ENCODE data around the gene ACKR3. TPM values are rescaled to one million over a fixed set of nuclear protein-coding genes. Genes with fewer than 3 reads are reported as not detected.

The ACKR3 gene
- total and polyA plus RNA-seq, 10 of the 15 experiments (the other 5 are each of a cell fraction or from before 2014, with no cell fraction given) = 3.0 to 154 (median 6.4) TPM

DNA sequence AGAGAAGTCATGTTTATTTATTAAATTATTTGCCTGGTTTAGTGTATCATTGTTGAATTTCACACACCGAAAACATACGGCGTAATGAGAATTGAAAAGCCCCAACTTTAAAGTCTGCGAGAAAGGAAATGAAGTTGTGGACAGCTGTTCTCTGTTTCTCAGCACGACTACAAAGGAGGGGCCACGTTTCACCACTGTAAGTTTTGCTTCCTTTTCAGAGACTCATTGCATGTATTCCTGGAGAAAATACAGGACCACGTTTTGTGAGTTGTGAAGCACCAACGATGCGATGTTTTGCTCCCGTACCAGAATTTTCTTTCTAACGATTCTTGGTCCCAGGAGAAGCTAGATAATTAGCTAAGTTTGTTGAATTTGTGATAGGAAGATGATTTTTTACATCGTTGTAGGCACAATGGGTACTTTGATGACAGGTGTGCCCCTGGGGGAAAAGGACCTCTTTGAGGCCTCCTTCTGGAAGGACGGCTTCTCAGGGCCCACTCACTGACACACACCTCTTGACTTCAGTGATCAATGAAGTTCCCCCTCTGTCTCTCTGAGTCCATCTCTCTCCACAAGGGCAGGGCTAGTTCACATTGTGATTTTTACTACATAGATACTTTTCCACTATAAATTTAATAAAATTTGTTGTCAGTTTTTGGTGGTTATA is 23.7 kb upstream of the ACKR3 start (continued):
- TF ChIP-seq, protein P1, sequence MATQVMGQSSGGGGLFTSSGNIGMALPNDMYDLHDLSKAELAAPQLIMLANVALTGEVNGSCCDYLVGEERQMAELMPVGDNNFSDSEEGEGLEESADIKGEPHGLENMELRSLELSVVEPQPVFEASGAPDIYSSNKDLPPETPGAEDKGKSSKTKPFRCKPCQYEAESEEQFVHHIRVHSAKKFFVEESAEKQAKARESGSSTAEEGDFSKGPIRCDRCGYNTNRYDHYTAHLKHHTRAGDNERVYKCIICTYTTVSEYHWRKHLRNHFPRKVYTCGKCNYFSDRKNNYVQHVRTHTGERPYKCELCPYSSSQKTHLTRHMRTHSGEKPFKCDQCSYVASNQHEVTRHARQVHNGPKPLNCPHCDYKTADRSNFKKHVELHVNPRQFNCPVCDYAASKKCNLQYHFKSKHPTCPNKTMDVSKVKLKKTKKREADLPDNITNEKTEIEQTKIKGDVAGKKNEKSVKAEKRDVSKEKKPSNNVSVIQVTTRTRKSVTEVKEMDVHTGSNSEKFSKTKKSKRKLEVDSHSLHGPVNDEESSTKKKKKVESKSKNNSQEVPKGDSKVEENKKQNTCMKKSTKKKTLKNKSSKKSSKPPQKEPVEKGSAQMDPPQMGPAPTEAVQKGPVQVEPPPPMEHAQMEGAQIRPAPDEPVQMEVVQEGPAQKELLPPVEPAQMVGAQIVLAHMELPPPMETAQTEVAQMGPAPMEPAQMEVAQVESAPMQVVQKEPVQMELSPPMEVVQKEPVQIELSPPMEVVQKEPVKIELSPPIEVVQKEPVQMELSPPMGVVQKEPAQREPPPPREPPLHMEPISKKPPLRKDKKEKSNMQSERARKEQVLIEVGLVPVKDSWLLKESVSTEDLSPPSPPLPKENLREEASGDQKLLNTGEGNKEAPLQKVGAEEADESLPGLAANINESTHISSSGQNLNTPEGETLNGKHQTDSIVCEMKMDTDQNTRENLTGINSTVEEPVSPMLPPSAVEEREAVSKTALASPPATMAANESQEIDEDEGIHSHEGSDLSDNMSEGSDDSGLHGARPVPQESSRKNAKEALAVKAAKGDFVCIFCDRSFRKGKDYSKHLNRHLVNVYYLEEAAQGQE (IDR thresholded peaks at IDR 0.05; ENCODE audit: low read depth, low read length) = no peak
- TF ChIP-seq, protein P2, sequence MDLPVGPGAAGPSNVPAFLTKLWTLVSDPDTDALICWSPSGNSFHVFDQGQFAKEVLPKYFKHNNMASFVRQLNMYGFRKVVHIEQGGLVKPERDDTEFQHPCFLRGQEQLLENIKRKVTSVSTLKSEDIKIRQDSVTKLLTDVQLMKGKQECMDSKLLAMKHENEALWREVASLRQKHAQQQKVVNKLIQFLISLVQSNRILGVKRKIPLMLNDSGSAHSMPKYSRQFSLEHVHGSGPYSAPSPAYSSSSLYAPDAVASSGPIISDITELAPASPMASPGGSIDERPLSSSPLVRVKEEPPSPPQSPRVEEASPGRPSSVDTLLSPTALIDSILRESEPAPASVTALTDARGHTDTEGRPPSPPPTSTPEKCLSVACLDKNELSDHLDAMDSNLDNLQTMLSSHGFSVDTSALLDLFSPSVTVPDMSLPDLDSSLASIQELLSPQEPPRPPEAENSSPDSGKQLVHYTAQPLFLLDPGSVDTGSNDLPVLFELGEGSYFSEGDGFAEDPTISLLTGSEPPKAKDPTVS (IDR thresholded peaks at IDR 0.05; ENCODE audit: low read depth, low read length) = no peak
- TF ChIP-seq, protein P3, sequence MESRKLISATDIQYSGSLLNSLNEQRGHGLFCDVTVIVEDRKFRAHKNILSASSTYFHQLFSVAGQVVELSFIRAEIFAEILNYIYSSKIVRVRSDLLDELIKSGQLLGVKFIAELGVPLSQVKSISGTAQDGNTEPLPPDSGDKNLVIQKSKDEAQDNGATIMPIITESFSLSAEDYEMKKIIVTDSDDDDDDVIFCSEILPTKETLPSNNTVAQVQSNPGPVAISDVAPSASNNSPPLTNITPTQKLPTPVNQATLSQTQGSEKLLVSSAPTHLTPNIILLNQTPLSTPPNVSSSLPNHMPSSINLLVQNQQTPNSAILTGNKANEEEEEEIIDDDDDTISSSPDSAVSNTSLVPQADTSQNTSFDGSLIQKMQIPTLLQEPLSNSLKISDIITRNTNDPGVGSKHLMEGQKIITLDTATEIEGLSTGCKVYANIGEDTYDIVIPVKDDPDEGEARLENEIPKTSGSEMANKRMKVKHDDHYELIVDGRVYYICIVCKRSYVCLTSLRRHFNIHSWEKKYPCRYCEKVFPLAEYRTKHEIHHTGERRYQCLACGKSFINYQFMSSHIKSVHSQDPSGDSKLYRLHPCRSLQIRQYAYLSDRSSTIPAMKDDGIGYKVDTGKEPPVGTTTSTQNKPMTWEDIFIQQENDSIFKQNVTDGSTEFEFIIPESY (IDR thresholded peaks at IDR 0.05) = no peak
- no peak; the same call in 1 of the 2 replicates for TF ChIP-seq RBBP5 (conservative IDR thresholded peaks at IDR 0.05)
- TF ChIP-seq, protein P4, sequence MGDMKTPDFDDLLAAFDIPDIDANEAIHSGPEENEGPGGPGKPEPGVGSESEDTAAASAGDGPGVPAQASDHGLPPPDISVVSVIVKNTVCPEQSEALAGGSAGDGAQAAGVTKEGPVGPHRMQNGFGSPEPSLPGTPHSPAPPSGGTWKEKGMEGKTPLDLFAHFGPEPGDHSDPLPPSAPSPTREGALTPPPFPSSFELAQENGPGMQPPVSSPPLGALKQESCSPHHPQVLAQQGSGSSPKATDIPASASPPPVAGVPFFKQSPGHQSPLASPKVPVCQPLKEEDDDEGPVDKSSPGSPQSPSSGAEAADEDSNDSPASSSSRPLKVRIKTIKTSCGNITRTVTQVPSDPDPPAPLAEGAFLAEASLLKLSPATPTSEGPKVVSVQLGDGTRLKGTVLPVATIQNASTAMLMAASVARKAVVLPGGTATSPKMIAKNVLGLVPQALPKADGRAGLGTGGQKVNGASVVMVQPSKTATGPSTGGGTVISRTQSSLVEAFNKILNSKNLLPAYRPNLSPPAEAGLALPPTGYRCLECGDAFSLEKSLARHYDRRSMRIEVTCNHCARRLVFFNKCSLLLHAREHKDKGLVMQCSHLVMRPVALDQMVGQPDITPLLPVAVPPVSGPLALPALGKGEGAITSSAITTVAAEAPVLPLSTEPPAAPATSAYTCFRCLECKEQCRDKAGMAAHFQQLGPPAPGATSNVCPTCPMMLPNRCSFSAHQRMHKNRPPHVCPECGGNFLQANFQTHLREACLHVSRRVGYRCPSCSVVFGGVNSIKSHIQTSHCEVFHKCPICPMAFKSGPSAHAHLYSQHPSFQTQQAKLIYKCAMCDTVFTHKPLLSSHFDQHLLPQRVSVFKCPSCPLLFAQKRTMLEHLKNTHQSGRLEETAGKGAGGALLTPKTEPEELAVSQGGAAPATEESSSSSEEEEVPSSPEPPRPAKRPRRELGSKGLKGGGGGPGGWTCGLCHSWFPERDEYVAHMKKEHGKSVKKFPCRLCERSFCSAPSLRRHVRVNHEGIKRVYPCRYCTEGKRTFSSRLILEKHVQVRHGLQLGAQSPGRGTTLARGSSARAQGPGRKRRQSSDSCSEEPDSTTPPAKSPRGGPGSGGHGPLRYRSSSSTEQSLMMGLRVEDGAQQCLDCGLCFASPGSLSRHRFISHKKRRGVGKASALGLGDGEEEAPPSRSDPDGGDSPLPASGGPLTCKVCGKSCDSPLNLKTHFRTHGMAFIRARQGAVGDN (IDR thresholded peaks at IDR 0.05) = peak; percentile 98
- TF ChIP-seq ZNF217 (IDR thresholded peaks at IDR 0.05) = no peak
- no peak for TF ChIP-seq SIX5 (IDR thresholded peaks at IDR 0.05; ENCODE audit: low read depth, low read length, severe bottlenecking)
- TF ChIP-seq NRF1 (conservative IDR thresholded peaks at IDR 0.05; ENCODE audit: low read depth, low read length) = no peak
- no peak for TF ChIP-seq CBFB (IDR thresholded peaks at IDR 0.05; ENCODE audit: low read depth)
- no peak for TF ChIP-seq EZH2 (IDR thresholded peaks at IDR 0.05; ENCODE audit: borderline replicate concordance, control insufficient read depth, low read depth, low read length)
- TF ChIP-seq, protein P5, sequence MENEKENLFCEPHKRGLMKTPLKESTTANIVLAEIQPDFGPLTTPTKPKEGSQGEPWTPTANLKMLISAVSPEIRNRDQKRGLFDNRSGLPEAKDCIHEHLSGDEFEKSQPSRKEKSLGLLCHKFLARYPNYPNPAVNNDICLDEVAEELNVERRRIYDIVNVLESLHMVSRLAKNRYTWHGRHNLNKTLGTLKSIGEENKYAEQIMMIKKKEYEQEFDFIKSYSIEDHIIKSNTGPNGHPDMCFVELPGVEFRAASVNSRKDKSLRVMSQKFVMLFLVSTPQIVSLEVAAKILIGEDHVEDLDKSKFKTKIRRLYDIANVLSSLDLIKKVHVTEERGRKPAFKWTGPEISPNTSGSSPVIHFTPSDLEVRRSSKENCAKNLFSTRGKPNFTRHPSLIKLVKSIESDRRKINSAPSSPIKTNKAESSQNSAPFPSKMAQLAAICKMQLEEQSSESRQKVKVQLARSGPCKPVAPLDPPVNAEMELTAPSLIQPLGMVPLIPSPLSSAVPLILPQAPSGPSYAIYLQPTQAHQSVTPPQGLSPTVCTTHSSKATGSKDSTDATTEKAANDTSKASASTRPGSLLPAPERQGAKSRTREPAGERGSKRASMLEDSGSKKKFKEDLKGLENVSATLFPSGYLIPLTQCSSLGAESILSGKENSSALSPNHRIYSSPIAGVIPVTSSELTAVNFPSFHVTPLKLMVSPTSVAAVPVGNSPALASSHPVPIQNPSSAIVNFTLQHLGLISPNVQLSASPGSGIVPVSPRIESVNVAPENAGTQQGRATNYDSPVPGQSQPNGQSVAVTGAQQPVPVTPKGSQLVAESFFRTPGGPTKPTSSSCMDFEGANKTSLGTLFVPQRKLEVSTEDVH (IDR thresholded peaks at IDR 0.05; ENCODE audit: low read depth, partially characterized antibody) = no peak
- TF ChIP-seq, protein P6, sequence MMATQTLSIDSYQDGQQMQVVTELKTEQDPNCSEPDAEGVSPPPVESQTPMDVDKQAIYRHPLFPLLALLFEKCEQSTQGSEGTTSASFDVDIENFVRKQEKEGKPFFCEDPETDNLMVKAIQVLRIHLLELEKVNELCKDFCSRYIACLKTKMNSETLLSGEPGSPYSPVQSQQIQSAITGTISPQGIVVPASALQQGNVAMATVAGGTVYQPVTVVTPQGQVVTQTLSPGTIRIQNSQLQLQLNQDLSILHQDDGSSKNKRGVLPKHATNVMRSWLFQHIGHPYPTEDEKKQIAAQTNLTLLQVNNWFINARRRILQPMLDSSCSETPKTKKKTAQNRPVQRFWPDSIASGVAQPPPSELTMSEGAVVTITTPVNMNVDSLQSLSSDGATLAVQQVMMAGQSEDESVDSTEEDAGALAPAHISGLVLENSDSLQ (IDR thresholded peaks at IDR 0.05) = no peak
- peak; percentile 18; the same call in 1 of the 2 replicates for TF ChIP-seq TCF7 (IDR thresholded peaks at IDR 0.05; ENCODE audit: borderline replicate concordance)
